Kidney capillary endothelial cell (primary cell): ENCODE results near the gene ANKRD63.
A peak's percentile ranks its signal among the peaks of the same experiment; 100 is the strongest.

Experiments
- DNase-seq: peaks from one replicate; pipeline ENCODE4 v3.0.0-alpha.2; 2018; ENCODE audit warnings: low spot score

Gene ANKRD63

GRCh38 chr15:40295877-40296560 is 13.2 kb upstream of the ANKRD63 start:
- DNase-seq, result no peak

GRCh38 chr15:40295297-40295696 is 12.4 kb upstream of the ANKRD63 start:
- DNase-seq, result no peak

- DNase-seq, result no peak
Observed at GRCh38 chr15:40293905-40294895, 11.3 kb upstream of the ANKRD63 start.

- DNase-seq, result no peak
Observed at GRCh38 chr15:40293006-40293405, 10.1 kb upstream of the ANKRD63 start.

- DNase-seq, result no peak
Observed at GRCh38 chr15:40292246-40292645, 9.4 kb upstream of the ANKRD63 start.

GRCh38 chr15:40290918-40291574 is 8.2 kb upstream of the ANKRD63 start:
- DNase-seq, result peak; percentile 48

GRCh38 chr15:40290545-40290917 is 7.7 kb upstream of the ANKRD63 start:
- no peak for DNase-seq

GRCh38 chr15:40289140-40289775 is 6.4 kb upstream of the ANKRD63 start:
- no peak for DNase-seq

- DNase-seq, result no peak
Observed at GRCh38 chr15:40287968-40288367, 5.1 kb upstream of the ANKRD63 start.

GRCh38 chr15:40287505-40287904 is 4.6 kb upstream of the ANKRD63 start:
- DNase-seq, result no peak

- no peak for DNase-seq
Observed at GRCh38 chr15:40286794-40287193, 3.9 kb upstream of the ANKRD63 start.

- no peak for DNase-seq
Observed at GRCh38 chr15:40286061-40286532, 3.2 kb upstream of the ANKRD63 start.

GRCh38 chr15:40285554-40286011 is 2.7 kb upstream of the ANKRD63 start:
- no peak for DNase-seq

- no peak for DNase-seq
Observed at GRCh38 chr15:40285151-40285550, 2.3 kb upstream of the ANKRD63 start.

- no peak for DNase-seq
Observed at GRCh38 chr15:40283615-40284300, 894 bp upstream of the ANKRD63 start.

GRCh38 chr15:40282147-40282868 is 556 bp downstream of the ANKRD63 start:
- DNase-seq, result no peak

GRCh38 chr15:40281801-40282146 is 1.1 kb downstream of the ANKRD63 start:
- DNase-seq, result no peak

- DNase-seq, result no peak
Observed at GRCh38 chr15:40281057-40281800, 1.6 kb downstream of the ANKRD63 start.

GRCh38 chr15:40280260-40281056 is 2.4 kb downstream of the ANKRD63 start:
- DNase-seq, result no peak
